GM06990 (cell line): ENCODE data around the gene CCDC171.

Experiments used
- DNase-seq: peaks from one replicate; pipeline ENCODE4 v3.0.0-alpha.2; 2011; ENCODE audit not compliant: insufficient read length; ENCODE audit errors: extremely low read depth
- H3K27me3 ChIP-seq: replicated peaks from 2 replicates; pipeline ENCODE4 v1.6.0; 2011; ENCODE audit warnings: low read length; ENCODE audit not compliant: control insufficient read depth, insufficient read depth
- H3K36me3 ChIP-seq: 2 replicates; pipeline ENCODE4 v1.5.1; 2011; ENCODE audit warnings: low read length; ENCODE audit not compliant: control insufficient read depth, insufficient read depth
- H3K4me3 ChIP-seq: replicated peaks from 2 replicates; pipeline ENCODE4 v1.5.1; 2011; ENCODE audit warnings: low read depth, mild to moderate bottlenecking, control low read depth, low read length
- TF ChIP-seq, protein P1 (sequence below): IDR thresholded peaks from 2 replicates; pipeline ENCODE4 v1.5.1; 2011; ENCODE audit warnings: low read length, control low read depth, mild to moderate bottlenecking, inconsistent platforms; ENCODE audit not compliant: insufficient read depth, poor library complexity, severe bottlenecking

CCDC171 gene

DNA sequence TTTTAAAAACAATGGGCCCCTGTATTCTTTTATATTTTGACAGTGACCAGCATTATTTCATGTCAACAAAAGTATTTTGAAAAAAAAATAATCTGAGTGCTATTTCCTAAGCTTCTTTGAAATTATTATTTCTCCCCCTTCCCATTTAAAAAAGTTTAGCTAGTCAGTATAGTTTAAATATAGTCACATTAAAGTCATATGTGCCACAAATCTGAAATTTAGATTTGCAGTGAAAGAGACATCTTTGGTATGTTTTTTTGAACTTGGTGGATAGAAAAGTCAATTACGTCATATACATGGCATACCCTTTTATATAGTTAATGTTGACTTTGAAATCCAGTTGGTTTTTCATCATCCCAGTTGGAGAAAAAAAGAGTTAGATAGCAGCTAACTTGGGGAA, 297.0 kb downstream of the CCDC171 start:
- TF ChIP-seq, protein P1, sequence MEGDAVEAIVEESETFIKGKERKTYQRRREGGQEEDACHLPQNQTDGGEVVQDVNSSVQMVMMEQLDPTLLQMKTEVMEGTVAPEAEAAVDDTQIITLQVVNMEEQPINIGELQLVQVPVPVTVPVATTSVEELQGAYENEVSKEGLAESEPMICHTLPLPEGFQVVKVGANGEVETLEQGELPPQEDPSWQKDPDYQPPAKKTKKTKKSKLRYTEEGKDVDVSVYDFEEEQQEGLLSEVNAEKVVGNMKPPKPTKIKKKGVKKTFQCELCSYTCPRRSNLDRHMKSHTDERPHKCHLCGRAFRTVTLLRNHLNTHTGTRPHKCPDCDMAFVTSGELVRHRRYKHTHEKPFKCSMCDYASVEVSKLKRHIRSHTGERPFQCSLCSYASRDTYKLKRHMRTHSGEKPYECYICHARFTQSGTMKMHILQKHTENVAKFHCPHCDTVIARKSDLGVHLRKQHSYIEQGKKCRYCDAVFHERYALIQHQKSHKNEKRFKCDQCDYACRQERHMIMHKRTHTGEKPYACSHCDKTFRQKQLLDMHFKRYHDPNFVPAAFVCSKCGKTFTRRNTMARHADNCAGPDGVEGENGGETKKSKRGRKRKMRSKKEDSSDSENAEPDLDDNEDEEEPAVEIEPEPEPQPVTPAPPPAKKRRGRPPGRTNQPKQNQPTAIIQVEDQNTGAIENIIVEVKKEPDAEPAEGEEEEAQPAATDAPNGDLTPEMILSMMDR: no peak
- Histone ChIP-seq H3K36me3 (no peaks in the 10 kb centered on the region), H3K4me3 (no peak overlapping the region), H3K27me3 (no peaks in the 10 kb centered on the region)
- DNase-seq: no peak

DNA sequence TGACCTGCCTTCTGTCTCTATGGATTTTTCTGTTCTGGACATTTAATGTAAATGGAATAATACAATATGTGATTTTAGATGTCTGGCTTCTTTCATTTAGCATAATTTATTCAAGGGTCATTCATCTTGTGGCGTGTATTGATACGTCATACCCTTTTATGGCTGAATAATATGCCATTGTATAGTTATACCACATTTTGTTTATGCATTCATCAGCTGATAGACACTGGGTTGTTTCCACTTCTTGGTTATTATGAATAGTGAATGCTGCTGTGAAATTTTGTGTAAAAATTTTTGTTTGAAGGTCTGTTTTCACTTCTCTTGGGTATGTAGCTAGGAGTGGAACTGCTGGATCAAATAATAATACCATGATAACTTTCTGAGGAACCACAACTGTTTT, 298.9 kb downstream of the CCDC171 start:
- no peaks in the 10 kb centered on the region for H3K27me3 ChIP-seq
- DNase-seq: no peak
- H3K36me3 ChIP-seq: no peaks in the 10 kb centered on the region
- TF ChIP-seq, protein P1: no peak
- H3K4me3 ChIP-seq: no peak overlapping the region

DNA sequence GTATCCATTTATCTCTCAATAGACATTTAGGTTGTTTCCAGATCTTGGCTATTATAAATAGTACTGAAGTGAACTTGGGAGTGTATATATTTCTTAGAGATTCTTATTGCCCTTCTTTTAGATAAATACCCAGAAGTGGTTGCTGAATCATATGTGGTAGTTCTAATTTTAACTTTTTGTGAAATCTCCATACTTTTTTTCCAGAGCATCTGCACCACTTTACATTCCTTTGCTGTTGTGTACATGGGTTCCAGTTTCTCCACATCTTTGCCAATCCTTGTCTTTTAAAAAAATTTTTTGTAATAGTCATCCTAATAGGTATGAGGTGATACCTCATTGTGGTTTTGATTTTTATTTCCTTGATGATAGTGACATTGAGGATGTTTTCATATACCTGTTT, 303.7 kb downstream of the CCDC171 start:
- H3K36me3 ChIP-seq: no peaks in the 10 kb centered on the region
- TF ChIP-seq, protein P1: no peak
- DNase-seq: no peak
- no peaks in the 10 kb centered on the region for H3K27me3 ChIP-seq
- no peak overlapping the region for H3K4me3 ChIP-seq

DNA sequence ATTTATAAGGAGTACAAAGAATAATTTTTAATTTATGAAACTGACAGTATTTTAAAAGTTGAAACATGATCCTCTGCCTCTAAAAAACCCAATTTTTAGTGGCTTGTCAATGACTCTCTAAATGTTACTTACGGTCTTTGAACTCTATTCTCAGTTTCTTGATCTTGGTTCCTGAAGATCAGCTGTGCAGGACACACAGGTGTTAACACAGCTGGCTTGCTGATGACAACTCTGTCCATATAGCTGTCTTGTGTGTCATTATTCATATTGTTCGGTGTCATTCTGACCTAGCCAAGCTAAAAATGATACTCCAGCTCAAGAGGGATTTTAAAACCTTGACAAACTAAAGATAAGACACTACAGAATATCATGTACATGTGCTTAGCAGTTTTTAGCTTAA, 314.5 kb downstream of the CCDC171 start:
- no peak for DNase-seq
- H3K4me3 ChIP-seq: no peak overlapping the region
- no peaks in the 10 kb centered on the region for H3K27me3 ChIP-seq
- TF ChIP-seq, protein P1: no peak
- H3K36me3 ChIP-seq: no peaks in the 10 kb centered on the region

DNA sequence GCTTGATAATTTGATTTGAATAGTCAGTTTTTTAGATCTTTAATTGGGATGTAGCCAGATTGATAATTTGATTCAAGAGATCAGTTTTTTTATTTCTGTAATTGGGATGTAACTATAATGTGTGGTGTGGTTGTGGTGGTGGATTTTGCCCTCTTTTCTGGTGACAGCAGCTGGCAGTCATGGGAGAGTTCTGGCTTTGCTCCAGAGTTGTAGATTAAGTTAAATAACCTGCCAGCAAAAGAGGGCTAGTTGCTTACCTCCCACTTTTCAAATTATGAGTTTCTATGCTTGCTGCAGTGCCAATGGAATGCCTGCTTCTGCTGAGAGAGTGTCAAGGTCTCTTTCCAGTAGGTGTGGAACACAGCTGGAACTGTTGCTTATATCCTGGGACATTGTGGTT, 315.1 kb downstream of the CCDC171 start:
- no peak for DNase-seq
- H3K27me3 ChIP-seq: no peaks in the 10 kb centered on the region

DNA sequence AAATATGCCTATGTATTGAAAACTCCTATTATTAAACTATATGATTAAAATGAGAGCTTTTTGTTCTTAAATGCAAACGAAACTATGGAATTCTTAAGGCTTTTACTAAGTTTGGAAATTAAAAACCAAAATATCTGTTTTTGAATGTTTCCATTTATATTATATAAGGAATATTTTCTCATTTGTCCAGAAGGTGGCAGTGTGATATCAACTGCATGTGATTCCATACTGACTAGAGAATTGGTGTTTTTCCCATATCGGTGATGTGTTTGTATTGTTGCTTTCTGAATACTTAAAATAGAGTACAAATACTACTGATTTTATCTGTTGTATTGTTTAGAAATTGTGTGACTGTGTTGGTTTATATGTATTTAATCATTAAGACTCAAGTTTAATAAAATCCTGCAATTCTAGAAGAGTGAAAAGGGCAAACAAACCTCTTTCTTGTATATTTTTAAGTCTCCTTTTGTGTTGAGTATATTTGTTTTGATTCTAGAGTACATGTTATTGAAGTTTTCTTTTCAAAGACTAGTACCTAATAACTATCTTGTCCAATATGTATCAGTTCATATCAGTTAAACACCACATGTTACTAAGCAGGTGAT, 320.8 kb downstream of the CCDC171 start:
- Histone ChIP-seq H3K27me3 (no peaks in the 10 kb centered on the region), H3K36me3 (no peaks in the 10 kb centered on the region), H3K4me3 (no peak overlapping the region)
- DNase-seq: peak; percentile 6
- TF ChIP-seq, protein P1: peak; percentile 55

More for the DNA sequence above, 315.1 kb downstream of the CCDC171 start:
- TF ChIP-seq, protein P1: no peak
- Histone ChIP-seq H3K4me3 (no peak overlapping the region), H3K36me3 (no peaks in the 10 kb centered on the region)
